ENCODE results near the gene PTGES3L. TPM values are rescaled to one million over a fixed set of nuclear protein-coding genes. Genes with fewer than 3 reads are reported as not detected.

Gene PTGES3L
- total and polyA plus RNA-seq, 4 donors: 2.5 to 6.6 (median 4.4) TPM

DNA sequence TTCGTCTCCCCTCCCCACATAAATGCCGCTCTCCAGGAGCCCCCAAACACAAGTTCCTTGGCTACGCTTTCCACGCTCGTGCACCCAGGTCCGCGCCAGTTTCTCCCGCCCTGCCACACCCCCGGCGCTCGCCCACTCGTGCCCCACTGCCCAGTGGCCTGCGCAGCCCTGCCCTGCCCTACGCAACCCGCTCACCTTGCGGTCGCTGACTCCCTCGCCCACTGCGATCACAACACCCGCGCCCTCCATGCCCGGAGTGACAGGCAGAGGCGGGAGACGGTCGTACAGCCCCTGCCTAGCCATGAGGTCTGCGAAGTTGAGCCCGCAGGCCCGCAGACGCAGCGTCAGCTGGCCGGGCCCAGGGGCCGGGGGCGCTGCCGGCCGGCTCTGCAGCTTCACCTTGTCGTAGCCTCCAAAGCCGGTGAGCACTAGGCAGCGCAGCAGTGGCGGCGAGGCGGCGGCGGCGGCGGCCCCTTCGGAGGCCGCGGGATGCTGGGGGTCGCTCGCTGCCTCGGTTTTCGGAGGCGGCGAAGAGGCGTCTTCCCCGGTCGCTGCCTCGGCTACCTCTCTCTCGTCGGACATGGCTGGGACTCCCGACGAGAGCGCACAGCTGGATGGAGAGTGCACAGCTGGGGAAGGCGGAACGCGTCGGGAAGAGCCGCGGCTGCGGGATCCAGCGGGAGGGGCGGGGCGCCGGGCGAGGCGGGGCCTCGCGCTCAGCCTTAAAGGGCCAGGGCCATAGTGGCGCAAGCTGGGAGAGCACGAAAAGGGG is 42.0 kb upstream of the PTGES3L start, which contains the start of gene VAT1:
TSS of gene VAT1 (minus strand) at position 645 of the 772 bp plus-strand sequence. CDS start at position 582, 63 bp downstream.
- intact Hi-C loops (cut with DNase I): loop anchor here (2.0 to 5.0 kb wide), 3 partner anchors 149 to 190 kb away; partner anchors contain the start of genes NBR1 (in 2 of the 2) and TMEM106A (in 1 of the 2)
- Histone ChIP-seq H3K9me3 (ENCODE audit: control insufficient read depth, low read length) (no peaks in the 10 kb centered on the region), H3K27ac (ENCODE audit: low read depth in 1 of 2, low read length in 2 of 2) (peak within 1 kb of the TSS in 1 of 2 donors; percentile 66), H3K4me3 (ENCODE audit: low read length in 2 of 2) (peak within 1 kb of the TSS; percentile 61 to 83), H3K36me3 (ENCODE audit: control insufficient read depth in 1 of 2, insufficient read depth in 2 of 2, low read length in 1 of 2) (peaks cover 0 to 3% of the 10 kb centered on the region in 2 donors), H3K27me3 (ENCODE audit: control insufficient read depth in 1 of 2, insufficient read depth in 2 of 2, low read length in 1 of 2) (no peaks in the 10 kb centered on the region), H3K4me1 (ENCODE audit: control insufficient read depth in 1 of 2, insufficient read depth in 2 of 2, low read length in 2 of 2) (no peaks in the 10 kb centered on the region)
- DNase-seq: peak; percentile 88 to 94
- WGBS, 2 donors: 0 to 1% methylated on average over 73 to 80 of the region's 80 CpGs
- ATAC-seq (ENCODE audit: low FRiP score): peak; percentile 87

DNA sequence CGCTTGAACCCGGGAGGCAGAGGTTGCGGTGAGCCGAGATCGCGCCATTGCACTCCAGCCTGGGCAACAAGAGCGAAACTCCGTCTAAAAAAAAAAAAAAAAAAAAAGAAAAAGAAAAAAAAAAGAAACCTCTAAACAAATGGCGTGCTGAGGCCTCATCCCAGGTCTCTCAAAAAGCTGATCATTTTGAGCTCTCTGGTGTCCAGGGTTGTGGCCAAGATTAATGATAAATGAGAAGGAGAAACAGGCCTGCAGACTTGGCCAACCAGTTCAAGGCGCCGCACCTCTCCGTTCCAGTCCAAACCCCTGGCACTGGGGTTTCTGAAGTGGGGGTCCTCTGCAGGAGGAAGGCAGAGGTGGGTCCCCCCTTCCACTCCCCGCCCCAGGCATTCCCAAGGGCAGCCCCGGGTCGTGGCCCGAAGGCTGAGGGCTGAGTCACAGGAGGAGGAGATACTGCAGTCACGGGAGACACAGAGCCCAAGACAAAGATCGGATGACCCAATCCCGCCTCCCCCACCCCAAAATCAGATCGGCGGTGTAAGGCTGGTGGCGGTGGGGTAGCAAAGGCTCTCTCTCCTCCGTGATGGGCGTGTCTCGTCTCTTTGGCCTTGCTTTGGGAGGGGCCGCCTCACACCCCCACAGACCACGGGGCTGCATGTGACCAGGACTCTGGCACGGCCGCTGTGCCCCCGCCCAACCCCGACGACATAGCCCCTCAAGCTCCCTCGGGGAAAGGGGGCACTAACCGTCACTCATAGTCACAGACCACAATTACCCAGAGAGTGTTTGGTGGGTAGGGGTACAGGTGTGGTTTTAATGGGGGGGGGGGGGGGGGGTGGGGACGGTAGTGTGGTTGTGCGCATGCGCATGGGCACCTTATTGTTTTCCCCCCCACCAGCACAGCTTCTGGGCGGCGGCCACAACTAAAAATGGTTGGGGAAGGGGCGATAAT is 41.2 kb upstream of the PTGES3L start:
- H3K36me3 ChIP-seq (ENCODE audit: control insufficient read depth in 1 of 2, insufficient read depth in 2 of 2, low read length in 1 of 2): peaks cover 0 to 3% of the 10 kb centered on the region in 2 donors
- WGBS, 2 donors: 19 to 23% methylated on average over 31 to 40 of the region's 40 CpGs
- H3K27me3 ChIP-seq (ENCODE audit: control insufficient read depth in 1 of 2, insufficient read depth in 2 of 2, low read length in 1 of 2): no peaks in the 10 kb centered on the region
- intact Hi-C loops (cut with DNase I): loop anchor here (5.0 kb wide), 2 partner anchors 151 to 191 kb away; partner anchors contain the start of genes NBR1 (in 1 of the 2) and TMEM106A (in 1 of the 2)
- peak overlapping the region; percentile 61 to 83 for H3K4me3 ChIP-seq (ENCODE audit: low read length in 2 of 2)
- DNase-seq (peak; percentile 89 to 90), ATAC-seq (ENCODE audit: low FRiP score) (peak; percentile 59)
- no peaks in the 10 kb centered on the region for H3K9me3 ChIP-seq (ENCODE audit: control insufficient read depth, low read length)
- H3K4me1 ChIP-seq (ENCODE audit: control insufficient read depth in 1 of 2, insufficient read depth in 2 of 2, low read length in 2 of 2): no peaks in the 10 kb centered on the region
- peak overlapping the region in 1 of 2 donors; percentile 55 for H3K27ac ChIP-seq (ENCODE audit: low read depth in 1 of 2, low read length in 2 of 2)

DNA sequence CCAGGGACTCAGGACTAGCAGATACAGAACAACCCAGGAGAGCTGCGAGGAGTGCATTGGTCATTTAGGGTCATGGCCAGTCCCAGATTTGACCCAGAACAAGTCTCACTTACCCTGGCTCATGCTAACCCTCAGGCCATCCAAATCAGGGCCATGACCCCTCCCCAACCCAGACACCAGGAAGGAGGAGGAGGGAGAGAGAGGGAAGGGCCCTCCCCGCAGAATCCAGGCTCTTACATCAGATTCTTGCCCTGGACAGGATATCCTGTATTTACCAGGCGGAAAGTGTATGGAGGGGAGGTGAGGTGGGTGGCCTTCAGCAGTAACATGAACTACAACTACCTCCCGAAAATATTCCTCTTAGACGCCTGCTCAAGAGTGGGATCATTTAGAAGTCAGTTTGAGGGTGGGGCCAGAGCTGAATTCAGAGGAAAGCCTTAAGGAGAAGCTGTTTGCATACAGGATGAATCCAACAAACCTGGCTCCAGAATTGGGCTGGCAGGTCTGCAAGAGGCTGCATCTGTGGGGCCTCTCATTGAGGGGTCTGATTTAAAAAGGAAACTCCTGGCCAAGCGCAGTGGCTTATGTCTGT is 40.2 kb upstream of the PTGES3L start:
- Histone ChIP-seq H3K36me3 (ENCODE audit: control insufficient read depth in 1 of 2, insufficient read depth in 2 of 2, low read length in 1 of 2) (peaks cover 0 to 3% of the 10 kb centered on the region in 2 donors), H3K4me1 (ENCODE audit: control insufficient read depth in 1 of 2, insufficient read depth in 2 of 2, low read length in 2 of 2) (no peaks in the 10 kb centered on the region), H3K9me3 (ENCODE audit: control insufficient read depth, low read length) (no peaks in the 10 kb centered on the region), H3K27ac (ENCODE audit: low read depth in 1 of 2, low read length in 2 of 2) (no peak overlapping the region), H3K4me3 (ENCODE audit: low read length in 2 of 2) (no peak overlapping the region), H3K27me3 (ENCODE audit: control insufficient read depth in 1 of 2, insufficient read depth in 2 of 2, low read length in 1 of 2) (no peaks in the 10 kb centered on the region)
- no peak for ATAC-seq (ENCODE audit: low FRiP score)
- DNase-seq: peak; percentile 41 to 63
- 73 to 79% methylated on average over 6 of the region's 6 CpGs for WGBS, 2 donors
- intact Hi-C loops (cut with DNase I): loop anchor here (5.0 kb wide), 2 partner anchors 152 to 192 kb away; partner anchors contain the start of genes NBR1 (in 1 of the 2) and TMEM106A (in 1 of the 2)

DNA sequence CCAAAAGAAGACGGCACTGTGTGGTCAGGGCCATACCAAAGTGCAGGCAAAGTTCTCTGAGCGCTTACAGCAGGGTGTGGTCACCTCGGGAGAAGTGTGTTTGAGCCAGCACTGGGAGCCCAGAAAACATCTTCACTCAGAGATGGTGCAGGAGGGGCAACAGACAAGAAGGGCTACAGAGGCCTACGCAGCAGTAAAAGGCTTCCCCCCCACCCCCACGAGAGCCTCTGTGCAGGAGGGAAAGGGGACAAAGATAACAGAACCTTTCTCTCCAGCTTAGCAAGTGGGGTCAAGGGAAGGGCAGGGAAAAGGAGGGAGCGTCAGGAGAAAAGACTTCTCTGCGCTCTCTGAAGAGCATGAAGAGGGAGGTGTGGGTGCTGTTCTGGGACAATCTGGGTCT is 39.5 kb upstream of the PTGES3L start:
- ATAC-seq (ENCODE audit: low FRiP score): no peak
- 46 to 56% methylated on average over 7 of the region's 7 CpGs for WGBS, 2 donors
- H3K9me3 ChIP-seq (ENCODE audit: control insufficient read depth, low read length): no peaks in the 10 kb centered on the region
- DNase-seq: peak in 1 of 2 donors; percentile 46
- no peaks in the 10 kb centered on the region for H3K27me3 ChIP-seq (ENCODE audit: control insufficient read depth in 1 of 2, insufficient read depth in 2 of 2, low read length in 1 of 2)
- no peak overlapping the region for H3K4me3 ChIP-seq (ENCODE audit: low read length in 2 of 2)
- peaks cover 0 to 3% of the 10 kb centered on the region in 2 donors for H3K36me3 ChIP-seq (ENCODE audit: control insufficient read depth in 1 of 2, insufficient read depth in 2 of 2, low read length in 1 of 2)
- H3K4me1 ChIP-seq (ENCODE audit: control insufficient read depth in 1 of 2, insufficient read depth in 2 of 2, low read length in 2 of 2): no peaks in the 10 kb centered on the region
- H3K27ac ChIP-seq (ENCODE audit: low read depth in 1 of 2, low read length in 2 of 2): peak overlapping the region in 1 of 2 donors; percentile 19
- intact Hi-C loops (cut with DNase I): loop anchor here in 1 of 2 donors (5.0 kb wide), 1 partner anchor 308 kb away; no protein-coding TSS in a partner anchor

GRCh38 chr17:43018932-43019331 is 39.1 kb upstream of the PTGES3L start:
- H3K27ac ChIP-seq (ENCODE audit: low read depth in 1 of 2, low read length in 2 of 2): no peak overlapping the region

GRCh38 chr17:43018008-43018853 is 38.4 kb upstream of the PTGES3L start:
- Histone ChIP-seq H3K9me3 (ENCODE audit: control insufficient read depth, low read length) (no peaks in the 10 kb centered on the region), H3K27me3 (ENCODE audit: control insufficient read depth in 1 of 2, insufficient read depth in 2 of 2, low read length in 1 of 2) (no peaks in the 10 kb centered on the region), H3K4me3 (ENCODE audit: low read length in 2 of 2) (no peak overlapping the region), H3K36me3 (ENCODE audit: control insufficient read depth in 1 of 2, insufficient read depth in 2 of 2, low read length in 1 of 2) (peaks cover 0 to 3% of the 10 kb centered on the region in 2 donors), H3K27ac (ENCODE audit: low read depth in 1 of 2, low read length in 2 of 2) (no peak overlapping the region), H3K4me1 (ENCODE audit: control insufficient read depth in 1 of 2, insufficient read depth in 2 of 2, low read length in 2 of 2) (no peaks in the 10 kb centered on the region)
- no peak for ATAC-seq (ENCODE audit: low FRiP score)
- peak; percentile 42 to 58 for DNase-seq
- intact Hi-C loops (cut with DNase I): loop anchor here in 1 of 2 donors (5.0 kb wide), 1 partner anchor 309 kb away; no protein-coding TSS in a partner anchor
- WGBS, 2 donors: 63 to 68% methylated on average over 19 of the region's 19 CpGs

More at GRCh38 chr17:43018932-43019331, 39.1 kb upstream of the PTGES3L start:
- Histone ChIP-seq H3K4me1 (ENCODE audit: control insufficient read depth in 1 of 2, insufficient read depth in 2 of 2, low read length in 2 of 2) (no peaks in the 10 kb centered on the region), H3K27me3 (ENCODE audit: control insufficient read depth in 1 of 2, insufficient read depth in 2 of 2, low read length in 1 of 2) (no peaks in the 10 kb centered on the region), H3K9me3 (ENCODE audit: control insufficient read depth, low read length) (no peaks in the 10 kb centered on the region), H3K36me3 (ENCODE audit: control insufficient read depth in 1 of 2, insufficient read depth in 2 of 2, low read length in 1 of 2) (peaks cover 0 to 3% of the 10 kb centered on the region in 2 donors), H3K4me3 (ENCODE audit: low read length in 2 of 2) (no peak overlapping the region)
- 52 to 59% methylated on average over 4 of the region's 4 CpGs for whole genome bisulfite sequencing, 2 donors
- intact Hi-C loops (cut with DNase I): loop anchor here in 1 of 2 donors (5.0 kb wide), 1 partner anchor 308 kb away; no protein-coding TSS in a partner anchor
- no peak for ATAC-seq (ENCODE audit: low FRiP score)
- no peak for DNase-seq

GRCh38 chr17:43016216-43016615 is 36.3 kb upstream of the PTGES3L start:
- peaks cover 0 to 3% of the 10 kb centered on the region in 2 donors for H3K36me3 ChIP-seq (ENCODE audit: control insufficient read depth in 1 of 2, insufficient read depth in 2 of 2, low read length in 1 of 2)
- H3K4me1 ChIP-seq (ENCODE audit: control insufficient read depth in 1 of 2, insufficient read depth in 2 of 2, low read length in 2 of 2): no peaks in the 10 kb centered on the region
- H3K4me3 ChIP-seq (ENCODE audit: low read length in 2 of 2): no peak overlapping the region
- 88 to 91% methylated on average over 7 of the region's 7 CpGs for WGBS, 2 donors
- no peaks in the 10 kb centered on the region for H3K9me3 ChIP-seq (ENCODE audit: control insufficient read depth, low read length)
- intact Hi-C loops (cut with DNase I): loop anchor here in 1 of 2 donors (5.0 kb wide), 1 partner anchor 311 kb away; no protein-coding TSS in a partner anchor
- no peak for ATAC-seq (ENCODE audit: low FRiP score)
- H3K27me3 ChIP-seq (ENCODE audit: control insufficient read depth in 1 of 2, insufficient read depth in 2 of 2, low read length in 1 of 2): no peaks in the 10 kb centered on the region
- no peak overlapping the region for H3K27ac ChIP-seq (ENCODE audit: low read depth in 1 of 2, low read length in 2 of 2)
- DNase-seq: peak; percentile 37 to 65
